ENCODE data around the gene TAS2R39. TPM values are rescaled to one million over a fixed set of nuclear protein-coding genes. Genes with fewer than 3 reads are reported as not detected.

Gene TAS2R39
- total and polyA plus RNA-seq, 2 of the 4 experiments (the other 2 are of a cell fraction), result not detected

DNA sequence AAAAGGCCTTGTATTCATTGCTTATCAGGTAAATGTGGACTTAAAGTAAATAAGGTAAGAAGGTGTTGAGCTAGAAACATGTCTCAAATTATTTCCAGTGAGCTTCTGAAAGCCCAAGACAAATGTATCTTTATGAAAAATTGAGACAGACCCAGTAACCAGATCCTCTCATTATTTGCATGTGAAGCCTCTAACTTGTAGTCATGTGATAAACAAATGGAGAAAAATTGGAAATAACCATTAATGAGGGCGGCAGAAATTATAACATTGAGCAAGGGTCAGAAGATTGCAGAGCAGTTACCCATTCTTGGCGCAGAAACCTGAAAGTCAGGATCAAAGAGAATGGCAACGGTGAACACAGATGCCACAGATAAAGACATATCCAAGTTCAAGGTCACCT, 38.5 kb downstream of the TAS2R39 start, which contains the start of gene TAS2R40:
Gene TAS2R40 (plus strand): TSS at position 301 of the 400 bp plus-strand sequence. CDS start 42 bp downstream, at position 343.
- Histone ChIP-seq H2BK15ac (ENCODE audit: low read depth, low read length) (no peak within 1 kb of the TSS), H2AFZ (replicated peaks; ENCODE audit: low read length, poor library complexity) (no peak within 1 kb of the TSS), H3K36me3 (ENCODE audit: control insufficient read depth, insufficient read depth, low read length) (no peaks in the 10 kb centered on the region), H3K18ac (ENCODE audit: low read depth, low read length) (no peak within 1 kb of the TSS), H3K4me2 (ENCODE audit: low read depth, low read length) (no peak within 1 kb of the TSS), H3K9ac (ENCODE audit: low read depth, low read length) (no peak within 1 kb of the TSS), H3K4me1 (ENCODE audit: control insufficient read depth, insufficient read depth, low read length) (no peaks in the 10 kb centered on the region), H3K4me3 (ENCODE audit: insufficient read depth, low read depth, low read length) (no peak within 1 kb of the TSS), H4K20me1 (ENCODE audit: insufficient read depth, low read length) (no peaks in the 10 kb centered on the region), H4K91ac (ENCODE audit: insufficient read depth, low read depth, low read length) (no peak within 1 kb of the TSS), H3K9me3 (ENCODE audit: control insufficient read depth, insufficient read depth, low read length) (no peaks in the 10 kb centered on the region), H3K4ac (ENCODE audit: low read depth, low read length) (no peak within 1 kb of the TSS), H3K23ac (ENCODE audit: low read depth, low read length) (no peak within 1 kb of the TSS), H2BK120ac (ENCODE audit: low read depth, low read length) (no peak within 1 kb of the TSS), H3K56ac (ENCODE audit: extremely low read depth, insufficient read depth, low read length) (no peak within 1 kb of the TSS), H3K14ac (replicated peaks; ENCODE audit: low read depth, low read length) (no peak within 1 kb of the TSS), H2AK9ac (replicated peaks; ENCODE audit: low read depth, low read length, poor library complexity) (no peak within 1 kb of the TSS), H2AK5ac (ENCODE audit: low read depth, low read length) (no peak within 1 kb of the TSS), H4K8ac (ENCODE audit: low read depth in 2 of 2, low read length in 2 of 2) (no peak within 1 kb of the TSS), H3K27ac (ENCODE audit: insufficient read depth, low read length) (no peak within 1 kb of the TSS), H2BK20ac (ENCODE audit: low read depth, low read length) (no peak within 1 kb of the TSS), H4K5ac (ENCODE audit: low read depth, low read length) (no peak within 1 kb of the TSS), H2BK5ac (ENCODE audit: low read depth, low read length, poor library complexity, severe bottlenecking) (no peak within 1 kb of the TSS), H3K79me1 (ENCODE audit: low read depth in 1 of 2, low read length in 2 of 2) (no peaks in the 10 kb centered on the region), H3K27me3 (ENCODE audit: control insufficient read depth, insufficient read depth, low read length) (peaks cover 28% of the 10 kb centered on the region), H3K9me1 (ENCODE audit: insufficient read depth, low read length) (no peaks in the 10 kb centered on the region)
- TF ChIP-seq NFE2L2 (IDR thresholded peaks at IDR 0.05; ENCODE audit: low read depth, low read length) (no peak), FOS (IDR thresholded peaks at IDR 0.05; ENCODE audit: low read depth, low read length) (no peak), RFX5 (IDR thresholded peaks at IDR 0.05; ENCODE audit: low read depth, low read length) (no peak), SMC3 (IDR thresholded peaks at IDR 0.05; ENCODE audit: low read depth, low read length) (no peak), CHD1 (IDR thresholded peaks at IDR 0.05; ENCODE audit: low read depth, low read length) (no peak), BHLHE40 (IDR thresholded peaks at IDR 0.05; ENCODE audit: low read depth, low read length) (no peak), RAD21 (IDR thresholded peaks at IDR 0.05; ENCODE audit: low read length) (no peak), POLR2A (IDR thresholded peaks at IDR 0.05; ENCODE audit: low read depth, low read length) (no peak), MAZ (IDR thresholded peaks at IDR 0.05; ENCODE audit: borderline replicate concordance, low read depth, low read length) (no peak), MAFK (IDR thresholded peaks at IDR 0.05; ENCODE audit: low read depth, low read length) (no peak), CEBPB (IDR thresholded peaks at IDR 0.05; ENCODE audit: low read depth, low read length) (no peak), MXI1 (IDR thresholded peaks at IDR 0.05; ENCODE audit: borderline replicate concordance, low read depth, low read length) (no peak), RCOR1 (IDR thresholded peaks at IDR 0.05; ENCODE audit: insufficient replicate concordance, low read length) (no peak)
- TF ChIP-seq, protein P1, sequence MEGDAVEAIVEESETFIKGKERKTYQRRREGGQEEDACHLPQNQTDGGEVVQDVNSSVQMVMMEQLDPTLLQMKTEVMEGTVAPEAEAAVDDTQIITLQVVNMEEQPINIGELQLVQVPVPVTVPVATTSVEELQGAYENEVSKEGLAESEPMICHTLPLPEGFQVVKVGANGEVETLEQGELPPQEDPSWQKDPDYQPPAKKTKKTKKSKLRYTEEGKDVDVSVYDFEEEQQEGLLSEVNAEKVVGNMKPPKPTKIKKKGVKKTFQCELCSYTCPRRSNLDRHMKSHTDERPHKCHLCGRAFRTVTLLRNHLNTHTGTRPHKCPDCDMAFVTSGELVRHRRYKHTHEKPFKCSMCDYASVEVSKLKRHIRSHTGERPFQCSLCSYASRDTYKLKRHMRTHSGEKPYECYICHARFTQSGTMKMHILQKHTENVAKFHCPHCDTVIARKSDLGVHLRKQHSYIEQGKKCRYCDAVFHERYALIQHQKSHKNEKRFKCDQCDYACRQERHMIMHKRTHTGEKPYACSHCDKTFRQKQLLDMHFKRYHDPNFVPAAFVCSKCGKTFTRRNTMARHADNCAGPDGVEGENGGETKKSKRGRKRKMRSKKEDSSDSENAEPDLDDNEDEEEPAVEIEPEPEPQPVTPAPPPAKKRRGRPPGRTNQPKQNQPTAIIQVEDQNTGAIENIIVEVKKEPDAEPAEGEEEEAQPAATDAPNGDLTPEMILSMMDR (conservative IDR thresholded peaks at IDR 0.05; ENCODE audit: low read depth, low read length), result no peak
- TF ChIP-seq, protein P2, sequence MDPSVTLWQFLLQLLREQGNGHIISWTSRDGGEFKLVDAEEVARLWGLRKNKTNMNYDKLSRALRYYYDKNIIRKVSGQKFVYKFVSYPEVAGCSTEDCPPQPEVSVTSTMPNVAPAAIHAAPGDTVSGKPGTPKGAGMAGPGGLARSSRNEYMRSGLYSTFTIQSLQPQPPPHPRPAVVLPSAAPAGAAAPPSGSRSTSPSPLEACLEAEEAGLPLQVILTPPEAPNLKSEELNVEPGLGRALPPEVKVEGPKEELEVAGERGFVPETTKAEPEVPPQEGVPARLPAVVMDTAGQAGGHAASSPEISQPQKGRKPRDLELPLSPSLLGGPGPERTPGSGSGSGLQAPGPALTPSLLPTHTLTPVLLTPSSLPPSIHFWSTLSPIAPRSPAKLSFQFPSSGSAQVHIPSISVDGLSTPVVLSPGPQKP (IDR thresholded peaks at IDR 0.05; ENCODE audit: borderline replicate concordance, low read depth, low read length), result no peak
- ATAC-seq (ENCODE audit: low read depth) (no peak), DNase-seq (no peak)
- dilution Hi-C loops (cut with HindIII; ENCODE audit: low sequenced_read_pairs, unreplicated experiment), result no loop called here
- ChIA-PET POLR2A (ENCODE audit: unreplicated experiment) (no interaction called here), CTCF (interaction anchor here (0.8 kb wide), 1 partner anchor 19 kb away, joined by 3 read pairs; no protein-coding TSS in a partner anchor)
- WGBS, 2 experiments (ENCODE audit: extremely low coverage in 2 of 2, insufficient read length in 1 of 2), result 63% methylated on average over 3 of the region's 3 CpGs; no CpG with 5 or more reads in 1 of the 2 experiments
- in situ Hi-C loops (cut with MboI; ENCODE audit: low sequenced_read_pairs), result loop anchor here (25.0 kb wide), 1 partner anchor 884 kb away; no protein-coding TSS in a partner anchor
- no TSS peak for BruUV-seq (replicated peaks)
- intact Hi-C loops (cut with micrococcal nuclease), result no loop called here
